ENCODE results near the gene MGAT4D.

The MGAT4D gene

GRCh38 chr4:140427106-140427918, 70.8 kb downstream of the MGAT4D start, which contains the start of gene CLGN:
Gene CLGN (minus strand): TSS chr4:140427648. CDS start chr4:140413078, 14,570 bp downstream.
- no peak for TF ChIP-seq FOXP2 (optimal IDR thresholded peaks at IDR 0.05; ENCODE audit: borderline replicate concordance, extremely low read depth, extremely low read length, insufficient read depth)
- no peak for TF ChIP-seq POLR2AphosphoS5 (IDR thresholded peaks at IDR 0.05; ENCODE audit: low read depth, low read length)
- TF ChIP-seq TAF1 (IDR thresholded peaks at IDR 0.05; ENCODE audit: borderline replicate concordance, insufficient read depth, low read length) = no peak
- no peak for TF ChIP-seq SIN3A (IDR thresholded peaks at IDR 0.05; ENCODE audit: borderline replicate concordance, insufficient read depth, low read length)
- TF ChIP-seq, protein P1, sequence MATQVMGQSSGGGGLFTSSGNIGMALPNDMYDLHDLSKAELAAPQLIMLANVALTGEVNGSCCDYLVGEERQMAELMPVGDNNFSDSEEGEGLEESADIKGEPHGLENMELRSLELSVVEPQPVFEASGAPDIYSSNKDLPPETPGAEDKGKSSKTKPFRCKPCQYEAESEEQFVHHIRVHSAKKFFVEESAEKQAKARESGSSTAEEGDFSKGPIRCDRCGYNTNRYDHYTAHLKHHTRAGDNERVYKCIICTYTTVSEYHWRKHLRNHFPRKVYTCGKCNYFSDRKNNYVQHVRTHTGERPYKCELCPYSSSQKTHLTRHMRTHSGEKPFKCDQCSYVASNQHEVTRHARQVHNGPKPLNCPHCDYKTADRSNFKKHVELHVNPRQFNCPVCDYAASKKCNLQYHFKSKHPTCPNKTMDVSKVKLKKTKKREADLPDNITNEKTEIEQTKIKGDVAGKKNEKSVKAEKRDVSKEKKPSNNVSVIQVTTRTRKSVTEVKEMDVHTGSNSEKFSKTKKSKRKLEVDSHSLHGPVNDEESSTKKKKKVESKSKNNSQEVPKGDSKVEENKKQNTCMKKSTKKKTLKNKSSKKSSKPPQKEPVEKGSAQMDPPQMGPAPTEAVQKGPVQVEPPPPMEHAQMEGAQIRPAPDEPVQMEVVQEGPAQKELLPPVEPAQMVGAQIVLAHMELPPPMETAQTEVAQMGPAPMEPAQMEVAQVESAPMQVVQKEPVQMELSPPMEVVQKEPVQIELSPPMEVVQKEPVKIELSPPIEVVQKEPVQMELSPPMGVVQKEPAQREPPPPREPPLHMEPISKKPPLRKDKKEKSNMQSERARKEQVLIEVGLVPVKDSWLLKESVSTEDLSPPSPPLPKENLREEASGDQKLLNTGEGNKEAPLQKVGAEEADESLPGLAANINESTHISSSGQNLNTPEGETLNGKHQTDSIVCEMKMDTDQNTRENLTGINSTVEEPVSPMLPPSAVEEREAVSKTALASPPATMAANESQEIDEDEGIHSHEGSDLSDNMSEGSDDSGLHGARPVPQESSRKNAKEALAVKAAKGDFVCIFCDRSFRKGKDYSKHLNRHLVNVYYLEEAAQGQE (IDR thresholded peaks at IDR 0.05; ENCODE audit: insufficient read depth in 1 of 2, low read depth in 2 of 2, low read length in 2 of 2) = no peak

- TF ChIP-seq SIN3A (IDR thresholded peaks at IDR 0.05; ENCODE audit: borderline replicate concordance, insufficient read depth, low read length) = no peak
- no peak for TF ChIP-seq POLR2AphosphoS5 (IDR thresholded peaks at IDR 0.05; ENCODE audit: low read depth, low read length)
- TF ChIP-seq FOXP2 (optimal IDR thresholded peaks at IDR 0.05; ENCODE audit: borderline replicate concordance, extremely low read depth, extremely low read length, insufficient read depth) = no peak
- no peak for TF ChIP-seq TAF1 (IDR thresholded peaks at IDR 0.05; ENCODE audit: borderline replicate concordance, insufficient read depth, low read length)
- TF ChIP-seq, protein P1 (IDR thresholded peaks at IDR 0.05; ENCODE audit: insufficient read depth in 1 of 2, low read depth in 2 of 2, low read length in 2 of 2) = no peak
Observed at GRCh38 chr4:140426610-140427105, 71.4 kb downstream of the MGAT4D start.

GRCh38 chr4:140423106-140423505, 75.0 kb downstream of the MGAT4D start:
- TF ChIP-seq FOXP2 (optimal IDR thresholded peaks at IDR 0.05; ENCODE audit: borderline replicate concordance, extremely low read depth, extremely low read length, insufficient read depth) (no peak), SIN3A (IDR thresholded peaks at IDR 0.05; ENCODE audit: borderline replicate concordance, insufficient read depth, low read length) (no peak)

DNA sequence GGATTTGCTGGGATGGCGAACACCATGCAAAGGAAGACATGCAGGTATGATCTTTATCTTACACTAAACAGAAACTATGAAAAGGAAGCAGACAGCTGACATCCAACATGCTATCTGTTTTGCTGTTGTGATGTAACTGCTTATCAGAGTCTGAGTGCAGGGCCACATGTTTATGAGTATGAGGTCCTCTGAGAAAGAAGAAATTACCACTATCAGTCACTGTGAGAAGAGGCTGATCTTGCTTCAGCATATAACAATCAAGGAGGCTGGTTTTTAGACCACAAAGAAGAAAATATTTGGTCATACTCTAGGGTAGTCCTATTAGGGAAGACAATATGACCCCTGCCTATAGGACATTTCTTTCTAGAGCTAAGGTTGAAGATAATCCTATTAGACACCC, 89.1 kb downstream of the MGAT4D start:
- TF ChIP-seq TAF1 (IDR thresholded peaks at IDR 0.05; ENCODE audit: borderline replicate concordance, insufficient read depth, low read length) = no peak
- TF ChIP-seq, protein P1 (IDR thresholded peaks at IDR 0.05; ENCODE audit: insufficient read depth in 1 of 2, low read depth in 2 of 2, low read length in 2 of 2) = no peak
- TF ChIP-seq POLR2AphosphoS5 (IDR thresholded peaks at IDR 0.05; ENCODE audit: low read depth, low read length) = no peak
- TF ChIP-seq FOXP2 (optimal IDR thresholded peaks at IDR 0.05; ENCODE audit: borderline replicate concordance, extremely low read depth, extremely low read length, insufficient read depth) = no peak
- no peak for TF ChIP-seq SIN3A (IDR thresholded peaks at IDR 0.05; ENCODE audit: borderline replicate concordance, insufficient read depth, low read length)

DNA sequence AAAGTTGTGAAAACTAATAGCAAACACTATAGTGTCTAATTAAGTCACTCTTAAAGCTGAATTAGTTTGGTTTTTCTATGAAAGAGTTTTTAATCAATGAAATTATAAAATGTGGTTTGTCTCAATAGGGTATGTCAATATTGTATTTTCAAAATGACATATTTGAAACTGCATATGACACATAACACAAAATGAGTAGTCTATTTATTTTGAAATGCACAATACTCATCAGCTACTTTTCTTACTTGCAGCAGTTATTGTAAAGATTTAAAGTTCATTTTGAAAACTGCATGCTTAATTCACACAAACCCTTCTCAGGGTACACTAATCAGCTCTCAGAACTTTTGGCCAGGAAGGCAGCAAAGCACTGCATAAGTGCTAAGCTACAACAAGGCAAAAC, 91.8 kb downstream of the MGAT4D start:
- TF ChIP-seq FOXP2 (optimal IDR thresholded peaks at IDR 0.05; ENCODE audit: borderline replicate concordance, extremely low read depth, extremely low read length, insufficient read depth) = no peak
- no peak for TF ChIP-seq POLR2AphosphoS5 (IDR thresholded peaks at IDR 0.05; ENCODE audit: low read depth, low read length)
- no peak for TF ChIP-seq SIN3A (IDR thresholded peaks at IDR 0.05; ENCODE audit: borderline replicate concordance, insufficient read depth, low read length)
- TF ChIP-seq TAF1 (IDR thresholded peaks at IDR 0.05; ENCODE audit: borderline replicate concordance, insufficient read depth, low read length) = no peak
- TF ChIP-seq, protein P1 (IDR thresholded peaks at IDR 0.05; ENCODE audit: insufficient read depth in 1 of 2, low read depth in 2 of 2, low read length in 2 of 2) = no peak
